Activated CD8-positive, alpha-beta memory T cell treated with anti-CD3 and anti-CD28 coated beads, Interleukin-2, amount 50 U/mL, for 24 hours (primary cell): ENCODE data around the gene ARL11.
"Not testable (repeated sequence)": the region's sequence is repeated elsewhere in the genome, so short reads cannot be mapped to it uniquely, and the experiment has no call there.

Experiments
- DNase-seq: peaks from one replicate; pipeline ENCODE4 v3.0.0-alpha.2; 2020; ENCODE audit errors: extremely low read depth

The ARL11 gene

GRCh38 chr13:49627831-49628652, at the start of gene ARL11:
ARL11 (plus strand) TSS chr13:49628507; CDS start chr13:49630448, 1,941 bp downstream.
- no peak for DNase-seq

GRCh38 chr13:49579501-49579900, 48.8 kb upstream of the ARL11 start:
- no peak for DNase-seq

- DNase-seq = no peak
Observed at GRCh38 chr13:49580980-49581680, 47.2 kb upstream of the ARL11 start.

GRCh38 chr13:49584771-49585182, 43.5 kb upstream of the ARL11 start:
- DNase-seq = no peak

- DNase-seq = peak; percentile 18
Observed at GRCh38 chr13:49585220-49586157, 42.8 kb upstream of the ARL11 start, which contains the start of gene RCBTB1. RCBTB1 (minus strand) TSS chr13:49585558; CDS start chr13:49567279, 18,279 bp downstream.

GRCh38 chr13:49586717-49587116, 41.6 kb upstream of the ARL11 start:
- no peak for DNase-seq

- DNase-seq = no peak
Observed at GRCh38 chr13:49587311-49587847, 40.9 kb upstream of the ARL11 start.

- not testable (repeated sequence) for DNase-seq
Observed at GRCh38 chr13:49590714-49591113, 37.6 kb upstream of the ARL11 start.

GRCh38 chr13:49593876-49594275, 34.4 kb upstream of the ARL11 start:
- not testable (repeated sequence) for DNase-seq

- no peak for DNase-seq
Observed at GRCh38 chr13:49594576-49594975, 33.7 kb upstream of the ARL11 start.

GRCh38 chr13:49596221-49596620, 32.1 kb upstream of the ARL11 start:
- no peak for DNase-seq

- DNase-seq = no peak
Observed at GRCh38 chr13:49597043-49597641, 31.2 kb upstream of the ARL11 start.

- DNase-seq = no peak
Observed at GRCh38 chr13:49602005-49602404, 26.3 kb upstream of the ARL11 start.

GRCh38 chr13:49602615-49603014, 25.7 kb upstream of the ARL11 start:
- not testable (repeated sequence) for DNase-seq

GRCh38 chr13:49604570-49604969, 23.7 kb upstream of the ARL11 start:
- DNase-seq = no peak

- DNase-seq = peak; percentile 44
Observed at GRCh38 chr13:49606747-49607648, 21.3 kb upstream of the ARL11 start.

GRCh38 chr13:49607761-49608160, 20.5 kb upstream of the ARL11 start:
- no peak for DNase-seq

- DNase-seq = no peak
Observed at GRCh38 chr13:49608651-49609331, 19.5 kb upstream of the ARL11 start.

GRCh38 chr13:49610176-49610575, 18.1 kb upstream of the ARL11 start:
- DNase-seq = no peak
